GM12875 (cell line): ENCODE results near the gene ZFP30.
"Not testable (repeated sequence)": the region's sequence is repeated elsewhere in the genome, so short reads cannot be mapped to it uniquely, and the experiment has no call there.

ENCODE experiments used
- H3K4me3 ChIP-seq: one replicate; pipeline ENCODE4 v1.5.1; 2011; ENCODE audit warnings: low read depth, low read length, control low read depth
- TF ChIP-seq, protein P1 (sequence below): IDR thresholded peaks from 2 replicates; pipeline ENCODE4 v1.5.1; 2011; ENCODE audit warnings: low read depth, mild to moderate bottlenecking, control low read depth, inconsistent platforms, low read length, moderate library complexity, borderline replicate concordance; ENCODE audit not compliant: insufficient read depth

The ZFP30 gene

DNA sequence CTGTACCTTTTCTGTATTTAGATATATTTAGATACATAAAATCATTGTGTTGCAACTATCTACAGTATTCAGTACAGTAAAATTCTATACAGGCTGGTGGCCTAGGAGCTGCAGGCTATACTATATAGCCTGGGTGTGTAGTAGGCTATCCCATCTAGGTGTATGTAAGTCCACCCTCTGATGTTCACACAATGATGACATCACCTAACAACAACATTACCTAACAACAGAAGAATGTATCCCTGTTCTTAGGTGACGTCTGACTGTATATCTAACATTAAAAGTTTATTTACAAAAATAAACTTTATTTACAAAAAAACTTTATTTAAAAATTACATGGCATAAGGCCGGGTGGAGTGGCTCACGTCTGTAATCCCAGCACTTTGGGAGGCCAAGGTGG is 28.3 kb upstream of the ZFP30 start:
- no peak overlapping the region for H3K4me3 ChIP-seq

GRCh38 chr19:37669450-37669914 is 14.2 kb upstream of the ZFP30 start:
- TF ChIP-seq, protein P1, sequence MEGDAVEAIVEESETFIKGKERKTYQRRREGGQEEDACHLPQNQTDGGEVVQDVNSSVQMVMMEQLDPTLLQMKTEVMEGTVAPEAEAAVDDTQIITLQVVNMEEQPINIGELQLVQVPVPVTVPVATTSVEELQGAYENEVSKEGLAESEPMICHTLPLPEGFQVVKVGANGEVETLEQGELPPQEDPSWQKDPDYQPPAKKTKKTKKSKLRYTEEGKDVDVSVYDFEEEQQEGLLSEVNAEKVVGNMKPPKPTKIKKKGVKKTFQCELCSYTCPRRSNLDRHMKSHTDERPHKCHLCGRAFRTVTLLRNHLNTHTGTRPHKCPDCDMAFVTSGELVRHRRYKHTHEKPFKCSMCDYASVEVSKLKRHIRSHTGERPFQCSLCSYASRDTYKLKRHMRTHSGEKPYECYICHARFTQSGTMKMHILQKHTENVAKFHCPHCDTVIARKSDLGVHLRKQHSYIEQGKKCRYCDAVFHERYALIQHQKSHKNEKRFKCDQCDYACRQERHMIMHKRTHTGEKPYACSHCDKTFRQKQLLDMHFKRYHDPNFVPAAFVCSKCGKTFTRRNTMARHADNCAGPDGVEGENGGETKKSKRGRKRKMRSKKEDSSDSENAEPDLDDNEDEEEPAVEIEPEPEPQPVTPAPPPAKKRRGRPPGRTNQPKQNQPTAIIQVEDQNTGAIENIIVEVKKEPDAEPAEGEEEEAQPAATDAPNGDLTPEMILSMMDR: no peak

More for the DNA sequence above, 28.3 kb upstream of the ZFP30 start:
- TF ChIP-seq, protein P1: no peak

GRCh38 chr19:37657157-37657556 is 1.9 kb upstream of the ZFP30 start:
- H3K4me3 ChIP-seq: not testable (repeated sequence)

More at GRCh38 chr19:37669450-37669914, 14.2 kb upstream of the ZFP30 start:
- H3K4me3 ChIP-seq: no peak overlapping the region

DNA sequence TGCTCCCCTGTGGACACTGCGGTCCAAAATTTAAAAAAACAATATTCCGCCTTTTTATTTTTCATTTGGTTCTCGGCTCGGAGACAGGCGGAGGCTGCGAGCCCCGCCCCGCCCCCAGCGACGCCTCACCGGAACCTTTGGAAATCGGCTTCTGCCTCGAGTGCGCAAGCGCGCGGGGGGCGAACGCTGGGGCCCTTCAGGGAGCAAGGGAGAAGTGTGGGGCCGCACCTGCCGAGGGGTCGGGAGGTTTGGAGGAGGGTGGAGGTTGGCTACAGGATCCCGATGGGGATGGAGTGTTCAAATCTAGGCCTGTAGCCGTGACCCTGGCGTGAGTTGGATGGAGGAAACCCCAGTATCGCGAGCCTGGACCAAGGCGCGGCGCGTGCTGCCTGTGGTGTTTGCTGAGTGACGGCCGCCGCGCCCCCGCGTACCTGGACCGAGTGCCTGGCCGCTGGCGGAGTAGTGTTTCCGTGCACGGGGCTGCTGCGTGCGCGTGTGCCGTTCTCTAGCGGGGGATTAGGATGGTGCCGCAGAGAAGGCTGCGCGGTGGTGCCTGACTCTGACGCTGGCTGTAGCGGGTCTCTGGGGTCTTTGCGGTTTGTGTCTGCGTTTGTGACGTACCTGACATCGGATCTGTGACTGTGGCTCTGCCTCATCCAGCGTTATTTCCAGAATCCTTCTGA is 565 bp upstream of the ZFP30 start:
- peak overlapping the region; percentile 75 for H3K4me3 ChIP-seq
- TF ChIP-seq, protein P1: no peak

GRCh38 chr19:37654629-37655300 is 500 bp downstream of the ZFP30 start:
- peak overlapping the region; percentile 75 for H3K4me3 ChIP-seq
- TF ChIP-seq, protein P1: no peak

- TF ChIP-seq, protein P1: no peak
- peak overlapping the region; percentile 75 for H3K4me3 ChIP-seq
These were observed 1.1 kb downstream of the ZFP30 start for GRCh38 chr19:37654118-37654517.

DNA sequence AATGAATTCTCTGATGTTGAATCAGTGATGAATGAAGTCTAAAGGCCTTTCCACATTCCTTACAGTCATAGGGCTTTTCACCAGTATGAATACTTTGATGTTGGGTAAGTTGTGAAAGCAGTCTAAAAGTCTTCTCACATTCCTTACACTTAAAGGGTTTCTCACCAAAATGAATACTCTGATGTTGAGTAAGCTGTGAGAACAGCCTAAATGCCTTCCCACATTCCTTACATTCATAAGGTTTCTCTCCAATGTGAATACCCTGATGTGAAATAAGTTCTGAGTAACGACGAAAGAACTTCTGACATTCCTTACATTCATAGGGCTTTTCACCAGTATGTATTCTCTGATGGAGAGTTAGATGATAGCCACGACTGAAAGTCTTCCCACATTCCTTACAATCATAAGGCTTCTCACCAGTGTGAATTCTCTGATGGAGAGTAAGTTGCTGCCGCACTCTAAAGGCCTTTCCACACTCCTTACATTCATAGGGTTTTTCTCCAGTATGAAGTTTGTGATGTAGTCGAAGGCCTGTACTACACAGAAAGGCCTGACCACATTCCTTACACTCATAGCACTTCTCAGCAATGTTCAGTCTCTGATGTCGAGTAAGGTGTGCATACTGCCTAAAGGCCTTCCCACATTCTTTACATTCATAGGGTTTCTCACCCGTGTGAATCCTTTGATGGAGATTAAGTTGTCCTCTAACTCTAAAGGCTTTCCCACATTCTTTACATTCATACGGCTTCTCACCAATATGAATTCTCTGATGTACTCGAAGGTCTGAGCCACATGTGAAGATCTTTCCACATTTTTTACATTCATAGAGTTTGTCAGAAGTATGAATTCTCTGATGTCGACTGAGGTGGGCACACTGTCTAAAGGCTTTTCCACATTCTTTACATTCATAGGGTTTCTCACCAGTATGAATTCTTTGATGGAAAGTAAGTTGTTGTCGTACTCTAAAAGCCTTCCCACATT is 19.9 kb downstream of the ZFP30 start:
- no peak overlapping the region for H3K4me3 ChIP-seq
- TF ChIP-seq, protein P1: no peak
